SH-SY5Y (cell line): ENCODE data around the gene TMEM252.

Experiments used
- GATA2 ChIP-seq: IDR thresholded peaks from 2 replicates; pipeline ENCODE4 v1.6.1; 2011; ENCODE audit warnings: mild to moderate bottlenecking, low read depth, low read length
- GATA3 ChIP-seq: IDR thresholded peaks from 2 replicates; pipeline ENCODE4 v1.6.1; 2011; ENCODE audit warnings: low read depth, mild to moderate bottlenecking, low read length, moderate library complexity

GRCh38 chr9:68547417-68547816 is 6.7 kb upstream of the TMEM252 start:
- TF ChIP-seq GATA3 (no peak), GATA2 (no peak)
